Right renal cortex interstitium (tissue), 3 donors: Measurements from ENCODE around the gene MIGA2. TPM values are rescaled to one million over a fixed set of nuclear protein-coding genes. Genes with fewer than 3 reads are reported as not detected.
"Not testable (repeated sequence)": the region's sequence is repeated elsewhere in the genome, so short reads cannot be mapped to it uniquely, and the experiment has no call there.

ENCODE experiments used
- DNase-seq, 3 donors: peaks; one replicate each; pipeline ENCODE4 v3.0.0-alpha.2; 2013; ENCODE audit warnings: low read depth in 3 of 3, low spot score in 2 of 3
- polyA plus RNA-seq, 3 donors: library from polyadenylated mRNA; unstranded; fragments of 120-200 nt; gene quantifications; one replicate each; pipeline ENCODE4 v1.2.1, GENCODE V29; 2013; ENCODE audit not compliant: insufficient read length in 3 of 3

Gene MIGA2
- polyA plus RNA-seq, 3 donors, result 15.4 to 16.1 (median 15.6) TPM

GRCh38 chr9:129112526-129112925 is 76.1 kb downstream of the MIGA2 start:
- DNase-seq, result not testable (repeated sequence)

- DNase-seq, result no peak
These were observed 77.3 kb downstream of the MIGA2 start for GRCh38 chr9:129113645-129114304.

GRCh38 chr9:129118799-129119198 is 82.4 kb downstream of the MIGA2 start:
- no peak for DNase-seq

GRCh38 chr9:129121483-129121882 is 85.1 kb downstream of the MIGA2 start:
- no peak for DNase-seq

Other genes with a start within 250 kb of the MIGA2 start
- gene TBC1D13, start 249.4 kb upstream of the MIGA2 start, polyA plus RNA-seq, result 10 to 100 TPM; 35.8 to 37.9 (median 37.9) TPM
- gene ENDOG, start 218.1 kb upstream of the MIGA2 start, polyA plus RNA-seq, result 1 to 10 TPM; 6.3 to 9.6 (median 6.7) TPM
- gene SPOUT1, start 206.8 kb upstream of the MIGA2 start, polyA plus RNA-seq, result 10 to 100 TPM; 26.1 to 35.1 (median 33.2) TPM
- gene KYAT1, start 154.7 kb upstream of the MIGA2 start, polyA plus RNA-seq, result 10 to 100 TPM; 18.9 to 20.7 (median 19.7) TPM
- gene LRRC8A, start 154.5 kb upstream of the MIGA2 start, polyA plus RNA-seq, result 10 to 100 TPM; 27.2 to 31.1 (median 28.2) TPM
- gene PHYHD1, start 115.6 kb upstream of the MIGA2 start, polyA plus RNA-seq, result 10 to 100 TPM; 52.5 to 57.0 (median 54.4) TPM
- gene DOLK, start 89.0 kb upstream of the MIGA2 start, polyA plus RNA-seq, result 10 to 100 TPM; 15.6 to 18.9 (median 17.0) TPM
- 10 to 100 TPM; 38.6 to 41.4 (median 40.5) TPM for gene NUP188, start 88.9 kb upstream of the MIGA2 start, polyA plus RNA-seq
- gene SH3GLB2, start 8.3 kb upstream of the MIGA2 start, polyA plus RNA-seq, result 100 to 1,000 TPM in 2 of 3 donors, 10 to 100 TPM in 1; 94.9 to 104 (median 102) TPM
- gene DOLPP1, start 44.5 kb downstream of the MIGA2 start, polyA plus RNA-seq, result 10 to 100 TPM; 20.2 to 21.7 (median 20.4) TPM
- 10 to 100 TPM; 33.9 to 40.3 (median 39.3) TPM for gene CRAT, start 74.2 kb downstream of the MIGA2 start, polyA plus RNA-seq
- gene PTPA, start 74.8 kb downstream of the MIGA2 start, polyA plus RNA-seq, result 100 to 1,000 TPM; 116 to 119 (median 119) TPM
- gene IER5L, start 141.6 kb downstream of the MIGA2 start, polyA plus RNA-seq, result 10 to 100 TPM in 1 of 3 donors, 1 to 10 TPM in 2; 8.1 to 10.5 (median 9.0) TPM